Dermis blood vessel endothelial cell (primary cell): ENCODE results near the gene CDIPT. TPM values are rescaled to one million over a fixed set of nuclear protein-coding genes. Genes with fewer than 3 reads are reported as not detected.

Experiments
- DNase-seq: peaks from one replicate; pipeline ENCODE4 v3.0.0; 2010
- total RNA-seq: library from RNA; depleted of rRNA; stranded (reverse); fragments of >200 nt; gene quantifications from 2 replicates; pipeline ENCODE4 v1.2.3, GENCODE V29; 2014

Gene CDIPT
- total RNA-seq, 1 donor from 2014 or later, result 107 TPM

DNA sequence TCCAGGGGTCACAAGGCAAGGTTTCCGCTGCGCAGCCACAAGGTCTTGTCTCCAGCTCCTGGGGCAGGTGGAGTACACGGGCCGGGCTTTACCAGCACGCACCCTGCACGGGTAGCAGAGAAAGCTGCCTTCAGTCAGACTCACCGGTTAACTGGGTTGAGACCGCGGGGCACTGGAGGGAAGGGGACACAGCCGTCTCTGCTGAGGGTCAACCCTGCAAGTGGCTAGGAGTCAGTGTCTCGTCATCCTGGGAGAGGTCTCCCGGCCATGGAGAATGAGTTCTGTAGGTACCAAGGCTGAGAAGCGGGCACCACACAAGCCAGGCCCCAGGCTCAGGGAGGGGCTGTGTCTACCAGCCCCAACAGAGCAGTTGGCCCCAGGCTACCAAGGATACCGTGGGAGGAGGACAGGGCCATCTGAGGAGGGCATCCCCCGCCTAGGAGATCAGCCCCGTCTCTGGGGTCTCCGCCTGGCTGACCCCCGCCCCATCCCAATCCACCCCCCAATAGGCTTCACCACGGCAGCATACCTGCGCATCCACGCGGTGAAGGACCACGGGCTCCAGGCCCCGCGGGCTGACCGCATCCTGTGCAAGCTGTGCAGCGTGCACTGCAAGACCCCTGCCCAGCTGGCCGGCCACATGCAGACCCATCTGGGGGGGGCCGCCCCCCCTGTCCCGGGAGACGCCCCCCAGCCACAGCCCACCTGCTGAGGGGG, 53.8 kb downstream of the CDIPT start:
- no peak for DNase-seq

Other genes with a start within 250 kb of the CDIPT start
- not detected in 2 replicates for gene SPN, start 200.0 kb downstream of the CDIPT start, total RNA-seq
- 0.28 and 1.0 TPM in 2 replicates for gene QPRT, start 184.0 kb downstream of the CDIPT start, total RNA-seq
- gene C16orf54, start 117.2 kb downstream of the CDIPT start, total RNA-seq, result not detected in 2 replicates
- not detected in 2 replicates for gene ZG16, start 85.0 kb downstream of the CDIPT start, total RNA-seq
- 26.7 and 76.9 TPM in 2 replicates for gene KIF22, start 72.5 kb downstream of the CDIPT start, total RNA-seq
- 130 and 265 TPM in 2 replicates for gene MAZ, start 56.7 kb downstream of the CDIPT start, total RNA-seq
- 0.68 TPM in 1 of 2 replicates, not detected in the other for gene PRRT2, start 51.0 kb downstream of the CDIPT start, total RNA-seq
- 23.5 and 30.1 TPM in 2 replicates for gene PAGR1, start 47.1 kb downstream of the CDIPT start, total RNA-seq
- 222 and 262 TPM in 2 replicates for gene MVP, start 42.8 kb downstream of the CDIPT start, total RNA-seq
- 0.68 and 2.2 TPM in 2 replicates for gene SEZ6L2, start 36.3 kb upstream of the CDIPT start, total RNA-seq
- gene ASPHD1, start 37.3 kb upstream of the CDIPT start, total RNA-seq, result 0.47 TPM in 1 of 2 replicates, not detected in the other
- 7.7 and 15.7 TPM in 2 replicates for gene KCTD13, start 63.0 kb upstream of the CDIPT start, total RNA-seq
- gene TMEM219, start 98.9 kb upstream of the CDIPT start, total RNA-seq, result 61.6 and 125 TPM in 2 replicates
- gene TAOK2, start 110.6 kb upstream of the CDIPT start, total RNA-seq, result 159 and 160 TPM in 2 replicates
- 6.3 and 9.3 TPM in 2 replicates for gene HIRIP3, start 132.4 kb upstream of the CDIPT start, total RNA-seq
- 21.4 and 22.3 TPM in 2 replicates for gene INO80E, start 133.0 kb upstream of the CDIPT start, total RNA-seq
- 0.47 and 2.0 TPM in 2 replicates for gene DOC2A, start 147.8 kb upstream of the CDIPT start, total RNA-seq
- not detected in 2 replicates for gene C16orf92, start 160.0 kb upstream of the CDIPT start, total RNA-seq
- 0.47 TPM in 1 of 2 replicates, not detected in the other for gene TLCD3B, start 168.0 kb upstream of the CDIPT start, total RNA-seq
- 286 and 586 TPM in 2 replicates for gene ALDOA, start 202.5 kb upstream of the CDIPT start, total RNA-seq
- 220 and 256 TPM in 2 replicates for gene PPP4C, start 212.8 kb upstream of the CDIPT start, total RNA-seq
- 0.17 and 0.23 TPM in 2 replicates for gene TBX6, start 228.7 kb upstream of the CDIPT start, total RNA-seq
- gene YPEL3, start 233.0 kb upstream of the CDIPT start, total RNA-seq, result 25.0 and 28.2 TPM in 2 replicates